ENCODE results near the gene NDC1. TPM values are rescaled to one million over a fixed set of nuclear protein-coding genes. Genes with fewer than 3 reads are reported as not detected.

Gene NDC1
- total and polyA plus RNA-seq, 7 experiments from 2014 or later: 6.9 to 20.2 (median 10.8) TPM

GRCh38 chr1:53733447-53733931 lies 104.6 kb downstream of the NDC1 start:
- Mint-ChIP-seq H3K4me3 (no peak overlapping the region), H3K4me1 (peaks cover 0 to 4% (median 0%) of the 10 kb centered on the region in 7 donors), H3K36me3 (no peaks in the 10 kb centered on the region), H3K9me3 (no peaks in the 10 kb centered on the region), H3K27ac (no peak overlapping the region), H3K27me3 (peaks cover 41 to 62% (median 51%) of the 10 kb centered on the region in 5 donors)
- ChIA-PET CTCF (no interaction called here), POLR2A (no interaction called here)
- Histone ChIP-seq H3K27me3 (ENCODE audit: control insufficient read depth in 2 of 2, insufficient read depth in 2 of 2, low read length in 2 of 2) (peaks cover 0 to 10% of the 10 kb centered on the region in 2 donors), H3K4me3 (ENCODE audit: low read length) (no peak overlapping the region), H3K9me3 (ENCODE audit: control insufficient read depth in 2 of 3, low read length in 3 of 3) (no peaks in the 10 kb centered on the region), H3K27ac (ENCODE audit: low read depth, low read length) (no peak overlapping the region), H3K4me1 (ENCODE audit: control insufficient read depth in 2 of 2, insufficient read depth in 2 of 2, low read length in 2 of 2) (no peaks in the 10 kb centered on the region), H3K36me3 (ENCODE audit: control insufficient read depth in 2 of 3, insufficient read depth in 3 of 3, low read length in 3 of 3) (no peaks in the 10 kb centered on the region)
- ATAC-seq (no peak), DNase-seq (no peak)
- intact Hi-C loops (cut with micrococcal nuclease): no loop called here

GRCh38 chr1:53732912-53733317 lies 105.2 kb downstream of the NDC1 start:
- Histone ChIP-seq H3K4me3 (ENCODE audit: low read length) (no peak overlapping the region), H3K9me3 (ENCODE audit: control insufficient read depth in 2 of 3, low read length in 3 of 3) (no peaks in the 10 kb centered on the region), H3K27me3 (ENCODE audit: control insufficient read depth in 2 of 2, insufficient read depth in 2 of 2, low read length in 2 of 2) (peaks cover 0 to 10% of the 10 kb centered on the region in 2 donors), H3K27ac (ENCODE audit: low read depth, low read length) (no peak overlapping the region), H3K36me3 (ENCODE audit: control insufficient read depth in 2 of 3, insufficient read depth in 3 of 3, low read length in 3 of 3) (no peaks in the 10 kb centered on the region), H3K4me1 (ENCODE audit: control insufficient read depth in 2 of 2, insufficient read depth in 2 of 2, low read length in 2 of 2) (no peaks in the 10 kb centered on the region)
- Mint-ChIP-seq H3K27me3 (peaks cover 41 to 62% (median 51%) of the 10 kb centered on the region in 5 donors), H3K4me3 (no peak overlapping the region), H3K4me1 (peaks cover 0 to 4% (median under 1%) of the 10 kb centered on the region in 7 donors), H3K36me3 (no peaks in the 10 kb centered on the region), H3K27ac (no peak overlapping the region), H3K9me3 (no peaks in the 10 kb centered on the region)
- intact Hi-C loops (cut with micrococcal nuclease): no loop called here
- ChIA-PET POLR2A (no interaction called here), CTCF (no interaction called here)
- DNase-seq (no peak), ATAC-seq (no peak)

- Mint-ChIP-seq H3K4me3 (no peak overlapping the region), H3K27me3 (peaks cover 39 to 61% (median 51%) of the 10 kb centered on the region in 5 donors), H3K36me3 (no peaks in the 10 kb centered on the region), H3K9me3 (no peaks in the 10 kb centered on the region), H3K27ac (no peak overlapping the region), H3K4me1 (peaks cover 0 to 3% (median under 1%) of the 10 kb centered on the region in 7 donors)
- Histone ChIP-seq H3K9me3 (ENCODE audit: control insufficient read depth in 2 of 3, low read length in 3 of 3) (no peaks in the 10 kb centered on the region), H3K27ac (ENCODE audit: low read depth, low read length) (no peak overlapping the region), H3K36me3 (ENCODE audit: control insufficient read depth in 2 of 3, insufficient read depth in 3 of 3, low read length in 3 of 3) (no peaks in the 10 kb centered on the region), H3K27me3 (ENCODE audit: control insufficient read depth in 2 of 2, insufficient read depth in 2 of 2, low read length in 2 of 2) (peaks cover 0 to 10% of the 10 kb centered on the region in 2 donors), H3K4me3 (ENCODE audit: low read length) (no peak overlapping the region), H3K4me1 (ENCODE audit: control insufficient read depth in 2 of 2, insufficient read depth in 2 of 2, low read length in 2 of 2) (no peaks in the 10 kb centered on the region)
- DNase-seq (no peak), ATAC-seq (no peak)
- intact Hi-C loops (cut with micrococcal nuclease): no loop called here
- ChIA-PET CTCF (no interaction called here), POLR2A (no interaction called here)
Measured at GRCh38 chr1:53732409-53732808, 105.7 kb downstream of the NDC1 start.

- no peak overlapping the region for H3K27ac Mint-ChIP-seq
- H3K4me3 Mint-ChIP-seq: no peak overlapping the region
- Histone ChIP-seq H3K27ac (ENCODE audit: low read depth, low read length) (no peak overlapping the region), H3K4me3 (ENCODE audit: low read length) (no peak overlapping the region), H3K27me3 (ENCODE audit: control insufficient read depth in 2 of 2, insufficient read depth in 2 of 2, low read length in 2 of 2) (peaks cover 0 to 5% of the 10 kb centered on the region in 2 donors), H3K4me1 (ENCODE audit: control insufficient read depth in 2 of 2, insufficient read depth in 2 of 2, low read length in 2 of 2) (no peaks in the 10 kb centered on the region), H3K36me3 (ENCODE audit: control insufficient read depth in 2 of 3, insufficient read depth in 3 of 3, low read length in 3 of 3) (no peaks in the 10 kb centered on the region), H3K9me3 (ENCODE audit: control insufficient read depth in 2 of 3, low read length in 3 of 3) (no peaks in the 10 kb centered on the region)
- ChIA-PET CTCF (no interaction called here), POLR2A (no interaction called here)
- no peaks in the 10 kb centered on the region for H3K9me3 Mint-ChIP-seq
- intact Hi-C loops (cut with micrococcal nuclease): no loop called here
- no peak for ATAC-seq
- H3K36me3 Mint-ChIP-seq: no peaks in the 10 kb centered on the region
- H3K4me1 Mint-ChIP-seq: peaks cover 0 to 3% (median 0%) of the 10 kb centered on the region in 7 donors
- H3K27me3 Mint-ChIP-seq: peaks cover 34 to 55% (median 45%) of the 10 kb centered on the region in 5 donors
- no peak for DNase-seq
Measured at GRCh38 chr1:53731779-53732305, 106.3 kb downstream of the NDC1 start.

GRCh38 chr1:53731043-53731600 lies 107.0 kb downstream of the NDC1 start:
- no peaks in the 10 kb centered on the region for H3K9me3 Mint-ChIP-seq
- ATAC-seq: no peak
- POLR2A ChIA-PET: no interaction called here

GRCh38 chr1:53730224-53730865 lies 107.8 kb downstream of the NDC1 start:
- H3K36me3 ChIP-seq (ENCODE audit: control insufficient read depth in 2 of 3, insufficient read depth in 3 of 3, low read length in 3 of 3): no peaks in the 10 kb centered on the region
- peaks cover 21 to 40% (median 30%) of the 10 kb centered on the region in 5 donors for H3K27me3 Mint-ChIP-seq
- H3K27ac ChIP-seq (ENCODE audit: low read depth, low read length): no peak overlapping the region
- H3K4me1 Mint-ChIP-seq: peaks cover 0 to 1% (median 0%) of the 10 kb centered on the region in 7 donors
- DNase-seq (no peak), ATAC-seq (no peak)
- no peaks in the 10 kb centered on the region for H3K4me1 ChIP-seq (ENCODE audit: control insufficient read depth in 2 of 2, insufficient read depth in 2 of 2, low read length in 2 of 2)
- CTCF ChIA-PET: no interaction called here
- no peaks in the 10 kb centered on the region for H3K27me3 ChIP-seq (ENCODE audit: control insufficient read depth in 2 of 2, insufficient read depth in 2 of 2, low read length in 2 of 2)
- POLR2A ChIA-PET: no interaction called here
- H3K9me3 Mint-ChIP-seq: no peaks in the 10 kb centered on the region
- no peak overlapping the region for H3K4me3 ChIP-seq (ENCODE audit: low read length)
- no peaks in the 10 kb centered on the region for H3K9me3 ChIP-seq (ENCODE audit: control insufficient read depth in 2 of 3, low read length in 3 of 3)
- H3K27ac Mint-ChIP-seq: no peak overlapping the region
- no peak overlapping the region for H3K4me3 Mint-ChIP-seq
- no peaks in the 10 kb centered on the region for H3K36me3 Mint-ChIP-seq
- intact Hi-C loops (cut with micrococcal nuclease): no loop called here

More at GRCh38 chr1:53731043-53731600, 107.0 kb downstream of the NDC1 start:
- no peak overlapping the region for H3K4me3 Mint-ChIP-seq
- Histone ChIP-seq H3K27me3 (ENCODE audit: control insufficient read depth in 2 of 2, insufficient read depth in 2 of 2, low read length in 2 of 2) (peaks cover 0 to 2% of the 10 kb centered on the region in 2 donors), H3K27ac (ENCODE audit: low read depth, low read length) (no peak overlapping the region), H3K4me1 (ENCODE audit: control insufficient read depth in 2 of 2, insufficient read depth in 2 of 2, low read length in 2 of 2) (no peaks in the 10 kb centered on the region), H3K36me3 (ENCODE audit: control insufficient read depth in 2 of 3, insufficient read depth in 3 of 3, low read length in 3 of 3) (no peaks in the 10 kb centered on the region), H3K4me3 (ENCODE audit: low read length) (no peak overlapping the region), H3K9me3 (ENCODE audit: control insufficient read depth in 2 of 3, low read length in 3 of 3) (no peaks in the 10 kb centered on the region)
- intact Hi-C loops (cut with micrococcal nuclease): no loop called here
- H3K4me1 Mint-ChIP-seq: peaks cover 0 to 2% (median 0%) of the 10 kb centered on the region in 7 donors
- DNase-seq: no peak
- no peak overlapping the region for H3K27ac Mint-ChIP-seq
- H3K36me3 Mint-ChIP-seq: no peaks in the 10 kb centered on the region
- peaks cover 27 to 48% (median 38%) of the 10 kb centered on the region in 5 donors for H3K27me3 Mint-ChIP-seq
- CTCF ChIA-PET: no interaction called here

Data from naive thymus-derived CD4-positive, alpha-beta T cell (primary cell).